ENCODE results near the gene IPPK. TPM values are rescaled to one million over a fixed set of nuclear protein-coding genes. Genes with fewer than 3 reads are reported as not detected.
"Not testable (repeated sequence)": the region's sequence is repeated elsewhere in the genome, so short reads cannot be mapped to it uniquely, and the experiment has no call there.

The IPPK gene
- total RNA-seq, 5 donors from 2014 or later (not counting 1 experiment from before 2014, with no cell fraction given) = 7.5 to 9.6 (median 8.3) TPM

- no peaks in the 10 kb centered on the region for H3K9me3 ChIP-seq
- ATAC-seq (replicated peaks in 1 of 4) = no peak
- 100% methylated on average over 5 of the region's 5 CpGs for WGBS (ENCODE audit: insufficient coverage)
Measured at GRCh38 chr9:92632641-92633040, 37.3 kb downstream of the IPPK start.

GRCh38 chr9:92631452-92632343 is 38.2 kb downstream of the IPPK start:
- Mint-ChIP-seq H3K9me3 (no peaks in the 10 kb centered on the region), H3K4me1 (peaks cover 0 to 2% (median 0%) of the 10 kb centered on the region in 3 donors), H3K36me3 (peaks cover 61% of the 10 kb centered on the region), H3K4me3 (no peak overlapping the region), H3K27me3 (no peaks in the 10 kb centered on the region), H3K27ac (no peak overlapping the region)
- peaks cover 0 to 2% of the 10 kb centered on the region in 2 experiments for H3K4me1 ChIP-seq (ENCODE audit: control insufficient read depth in 1 of 2, extremely low read depth in 1 of 2, insufficient read depth in 2 of 2, low read length in 2 of 2)
- H3K27me3 ChIP-seq (replicated peaks in 1 of 2; ENCODE audit: control insufficient read depth in 2 of 2, extremely low read depth in 1 of 2, insufficient read depth in 2 of 2, low read length in 1 of 2) = no peaks in the 10 kb centered on the region
- H3K9me3 ChIP-seq = no peaks in the 10 kb centered on the region
- 32% methylated on average over 2 of the region's 13 CpGs for WGBS (ENCODE audit: insufficient coverage)
- peaks cover 17 to 48% of the 10 kb centered on the region in 2 donors for H3K36me3 ChIP-seq (ENCODE audit: control insufficient read depth in 2 of 2, extremely low read depth in 1 of 2, insufficient read depth in 1 of 2, low read length in 1 of 2)
- POLR2A ChIA-PET = no interaction called here
- DNase-seq (no peak), ATAC-seq (replicated peaks in 1 of 4) (no peak)
- H3K4me3 ChIP-seq (ENCODE audit: control insufficient read depth in 1 of 2, extremely low read depth in 1 of 2, low read length in 1 of 2) = no peak overlapping the region
- no peak overlapping the region for H3K27ac ChIP-seq (ENCODE audit: low read length)
- CTCF ChIA-PET = no interaction called here

More at GRCh38 chr9:92632641-92633040, 37.3 kb downstream of the IPPK start:
- Histone ChIP-seq H3K36me3 (ENCODE audit: control insufficient read depth in 2 of 2, extremely low read depth in 1 of 2, insufficient read depth in 1 of 2, low read length in 1 of 2) (peaks cover 24 to 55% of the 10 kb centered on the region in 2 donors), H3K27me3 (replicated peaks in 1 of 2; ENCODE audit: control insufficient read depth in 2 of 2, extremely low read depth in 1 of 2, insufficient read depth in 2 of 2, low read length in 1 of 2) (no peaks in the 10 kb centered on the region), H3K4me1 (ENCODE audit: control insufficient read depth in 1 of 2, extremely low read depth in 1 of 2, insufficient read depth in 2 of 2, low read length in 2 of 2) (peaks cover 0 to 2% of the 10 kb centered on the region in 2 experiments), H3K4me3 (ENCODE audit: control insufficient read depth in 1 of 2, extremely low read depth in 1 of 2, low read length in 1 of 2) (no peak overlapping the region), H3K27ac (ENCODE audit: low read length) (no peak overlapping the region)
- CTCF ChIA-PET = interaction anchor here (0.7 to 2.2 kb wide), 3 partner anchors 12 to 493 kb away, joined by 3 to 10 read pairs (median 3); no protein-coding TSS in a partner anchor
- DNase-seq = no peak
- H3K4me1 Mint-ChIP-seq = peaks cover 0 to under 1% (median 0%) of the 10 kb centered on the region in 3 donors
- no peak overlapping the region for H3K4me3 Mint-ChIP-seq
- no peaks in the 10 kb centered on the region for H3K9me3 Mint-ChIP-seq
- POLR2A ChIA-PET = no interaction called here
- H3K27ac Mint-ChIP-seq = no peak overlapping the region
- H3K27me3 Mint-ChIP-seq = no peaks in the 10 kb centered on the region
- H3K36me3 Mint-ChIP-seq = peaks cover 61% of the 10 kb centered on the region

GRCh38 chr9:92627651-92628050 is 42.3 kb downstream of the IPPK start:
- CTCF ChIA-PET = no interaction called here
- H3K4me1 ChIP-seq (ENCODE audit: control insufficient read depth in 1 of 2, extremely low read depth in 1 of 2, insufficient read depth in 2 of 2, low read length in 2 of 2) = no peaks in the 10 kb centered on the region
- Mint-ChIP-seq H3K36me3 (peaks cover 66% of the 10 kb centered on the region), H3K4me3 (no peak overlapping the region), H3K4me1 (peaks cover 0 to 2% (median 0%) of the 10 kb centered on the region in 3 donors), H3K27ac (no peak overlapping the region), H3K27me3 (no peaks in the 10 kb centered on the region), H3K9me3 (no peaks in the 10 kb centered on the region)
- H3K27me3 ChIP-seq (replicated peaks in 1 of 2; ENCODE audit: control insufficient read depth in 2 of 2, extremely low read depth in 1 of 2, insufficient read depth in 2 of 2, low read length in 1 of 2) = no peaks in the 10 kb centered on the region
- no peak overlapping the region for H3K27ac ChIP-seq (ENCODE audit: low read length)
- no peaks in the 10 kb centered on the region for H3K9me3 ChIP-seq
- 80% methylated on average over 2 of the region's 5 CpGs for WGBS (ENCODE audit: insufficient coverage)
- H3K4me3 ChIP-seq (ENCODE audit: control insufficient read depth in 1 of 2, extremely low read depth in 1 of 2, low read length in 1 of 2) = no peak overlapping the region
- POLR2A ChIA-PET = no interaction called here
- DNase-seq (no peak), ATAC-seq (replicated peaks in 1 of 4) (no peak)
- H3K36me3 ChIP-seq (ENCODE audit: control insufficient read depth in 2 of 2, extremely low read depth in 1 of 2, insufficient read depth in 1 of 2, low read length in 1 of 2) = peaks cover 15 to 22% of the 10 kb centered on the region in 2 donors

- no peak for ATAC-seq (replicated peaks in 1 of 4)
- POLR2A ChIA-PET = no interaction called here
Measured at GRCh38 chr9:92626484-92626883, 43.4 kb downstream of the IPPK start.

GRCh38 chr9:92623936-92624335 is 46.0 kb downstream of the IPPK start:
- H3K4me3 ChIP-seq (ENCODE audit: control insufficient read depth in 1 of 2, extremely low read depth in 1 of 2, low read length in 1 of 2); H3K4me1 ChIP-seq (ENCODE audit: control insufficient read depth in 1 of 2, extremely low read depth in 1 of 2, insufficient read depth in 2 of 2, low read length in 2 of 2); H3K27ac Mint-ChIP-seq; H3K4me1 Mint-ChIP-seq; H3K27me3 ChIP-seq (replicated peaks in 1 of 2; ENCODE audit: control insufficient read depth in 2 of 2, extremely low read depth in 1 of 2, insufficient read depth in 2 of 2, low read length in 1 of 2); H3K27me3 Mint-ChIP-seq; H3K27ac ChIP-seq (ENCODE audit: low read length); DNase-seq; H3K9me3 Mint-ChIP-seq; H3K4me3 Mint-ChIP-seq; ATAC-seq (replicated peaks in 1 of 4); POLR2A ChIA-PET; H3K9me3 ChIP-seq: not testable (repeated sequence)
- H3K36me3 Mint-ChIP-seq = peaks cover 57% of the 10 kb centered on the region
- WGBS (ENCODE audit: insufficient coverage) = 100% methylated on average over 1 of the region's 3 CpGs
- H3K36me3 ChIP-seq (ENCODE audit: control insufficient read depth in 2 of 2, extremely low read depth in 1 of 2, insufficient read depth in 1 of 2, low read length in 1 of 2) = peaks cover 13 to 28% of the 10 kb centered on the region in 2 donors
- CTCF ChIA-PET = interaction anchor here in 1 of 2 donors (0.7 kb wide), 1 partner anchor 970 kb away, joined by 3 read pairs; no protein-coding TSS in a partner anchor

More at GRCh38 chr9:92626484-92626883, 43.4 kb downstream of the IPPK start:
- H3K9me3 ChIP-seq = no peaks in the 10 kb centered on the region
- H3K27me3 ChIP-seq (replicated peaks in 1 of 2; ENCODE audit: control insufficient read depth in 2 of 2, extremely low read depth in 1 of 2, insufficient read depth in 2 of 2, low read length in 1 of 2) = no peaks in the 10 kb centered on the region
- no peaks in the 10 kb centered on the region for H3K27me3 Mint-ChIP-seq
- H3K9me3 Mint-ChIP-seq = no peaks in the 10 kb centered on the region
- CTCF ChIA-PET = no interaction called here
- H3K27ac ChIP-seq (ENCODE audit: low read length) = no peak overlapping the region
- H3K4me1 ChIP-seq (ENCODE audit: control insufficient read depth in 1 of 2, extremely low read depth in 1 of 2, insufficient read depth in 2 of 2, low read length in 2 of 2) = no peaks in the 10 kb centered on the region
- peaks cover 0 to 2% (median 0%) of the 10 kb centered on the region in 3 donors for H3K4me1 Mint-ChIP-seq
- DNase-seq = no peak
- H3K27ac Mint-ChIP-seq = no peak overlapping the region
- H3K4me3 ChIP-seq (ENCODE audit: control insufficient read depth in 1 of 2, extremely low read depth in 1 of 2, low read length in 1 of 2) = no peak overlapping the region
- H3K36me3 Mint-ChIP-seq = peaks cover 59% of the 10 kb centered on the region
- H3K4me3 Mint-ChIP-seq = no peak overlapping the region
- H3K36me3 ChIP-seq (ENCODE audit: control insufficient read depth in 2 of 2, extremely low read depth in 1 of 2, insufficient read depth in 1 of 2, low read length in 1 of 2) = peaks cover 8 to 11% of the 10 kb centered on the region in 2 donors

- no peak overlapping the region for H3K4me3 ChIP-seq (ENCODE audit: control insufficient read depth in 1 of 2, extremely low read depth in 1 of 2, low read length in 1 of 2)
- Mint-ChIP-seq H3K9me3 (no peaks in the 10 kb centered on the region), H3K4me1 (no peaks in the 10 kb centered on the region), H3K27me3 (no peaks in the 10 kb centered on the region), H3K27ac (no peak overlapping the region), H3K36me3 (peaks cover 55% of the 10 kb centered on the region), H3K4me3 (no peak overlapping the region)
- H3K9me3 ChIP-seq = no peaks in the 10 kb centered on the region
- ChIA-PET POLR2A (no interaction called here), CTCF (interaction anchor here in 1 of 2 donors (0.6 kb wide), 2 partner anchors 12 to 345 kb away, joined by 3 read pairs; no protein-coding TSS in a partner anchor)
- H3K27me3 ChIP-seq (replicated peaks in 1 of 2; ENCODE audit: control insufficient read depth in 2 of 2, extremely low read depth in 1 of 2, insufficient read depth in 2 of 2, low read length in 1 of 2) = no peaks in the 10 kb centered on the region
- H3K27ac ChIP-seq (ENCODE audit: low read length) = no peak overlapping the region
- WGBS (ENCODE audit: insufficient coverage) = 100% methylated on average over 1 of the region's 5 CpGs
- H3K4me1 ChIP-seq (ENCODE audit: control insufficient read depth in 1 of 2, extremely low read depth in 1 of 2, insufficient read depth in 2 of 2, low read length in 2 of 2) = no peaks in the 10 kb centered on the region
- H3K36me3 ChIP-seq (ENCODE audit: control insufficient read depth in 2 of 2, extremely low read depth in 1 of 2, insufficient read depth in 1 of 2, low read length in 1 of 2) = peaks cover 16 to 54% of the 10 kb centered on the region in 2 donors
- DNase-seq (no peak), ATAC-seq (replicated peaks in 1 of 4) (no peak)
Measured at GRCh38 chr9:92620845-92621244, 49.1 kb downstream of the IPPK start.
